Measurements from ENCODE around the gene KIF4A. TPM values are rescaled to one million over a fixed set of nuclear protein-coding genes. Genes with fewer than 3 reads are reported as not detected.

Gene KIF4A
- total and polyA plus RNA-seq, 2 of the 13 experiments (the other 11 are each of a cell fraction or from before 2014, with no cell fraction given): 9.4 to 28.2 TPM

GRCh38 chrX:70253377-70254062 is 36.4 kb upstream of the KIF4A start:
- no peak overlapping the region for H3K4me2 ChIP-seq (ENCODE audit: low read depth, low read length)
- FAIRE-seq (no peak), ATAC-seq (no peak), DNase-seq (ENCODE audit: low spot score) (peak; percentile 1)
- ChIA-PET CTCF (ENCODE audit: low intra/inter-chr PET ratio, low total read pairs) (no interaction called here), POLR2A (no interaction called here)
- no peak overlapping the region for H2AFZ ChIP-seq (ENCODE audit: low read length)
- no peaks in the 10 kb centered on the region for H3K27me3 ChIP-seq (ENCODE audit: control insufficient read depth in 1 of 2, insufficient read depth in 2 of 2, low read length in 2 of 2)
- H3K4me1 ChIP-seq (ENCODE audit: insufficient read depth, low read length): peaks cover 21% of the 10 kb centered on the region
- no peaks in the 10 kb centered on the region for H3K79me2 ChIP-seq (ENCODE audit: insufficient read depth, low read length)
- no peak overlapping the region for H3K4me3 ChIP-seq (replicated peaks in 1 of 3; ENCODE audit: insufficient read depth in 1 of 3, low read depth in 2 of 3, low read length in 3 of 3)
- BruUV-seq (replicated peaks): no TSS peak
- no peak overlapping the region for H3K27ac ChIP-seq (ENCODE audit: extremely low read length, insufficient read depth, low read length)
- 32% methylated on average over 3 of the region's 3 CpGs for WGBS (ENCODE audit: low lambda C conversion rate)
- H3K36me3 ChIP-seq (replicated peaks in 1 of 2; ENCODE audit: control insufficient read depth in 1 of 2, insufficient read depth in 2 of 2, low read length in 2 of 2): no peaks in the 10 kb centered on the region
- no peak overlapping the region for H3K9ac ChIP-seq (ENCODE audit: insufficient read depth, low read depth, low read length)
- no peaks in the 10 kb centered on the region for H4K20me1 ChIP-seq (ENCODE audit: insufficient read depth, low read length)
- no peaks in the 10 kb centered on the region for H3K9me3 ChIP-seq (ENCODE audit: low read length)
- intact Hi-C loops (cut with micrococcal nuclease; ENCODE audit: unreplicated experiment): no loop called here
- in situ Hi-C loops (cut with HindIII; ENCODE audit: extremely low pct_ligation_motif_present, low pct_unique_long_range_greater_than_20kb): no loop called here
- TF ChIP-seq STAT6 (CRISPR knock-in tag; IDR thresholded peaks at IDR 0.05; ENCODE audit: borderline replicate concordance) (no peak), GABPB1 (CRISPR knock-in tag; IDR thresholded peaks at IDR 0.05) (no peak), GZF1 (CRISPR knock-in tag; IDR thresholded peaks at IDR 0.05) (no peak), NKX3-1 (CRISPR knock-in tag; IDR thresholded peaks at IDR 0.05) (no peak), PCBP1 (IDR thresholded peaks at IDR 0.05; ENCODE audit: borderline replicate concordance, low read depth, low read length) (no peak), SP4 (CRISPR knock-in tag; IDR thresholded peaks at IDR 0.05) (no peak), THAP7 (CRISPR knock-in tag; IDR thresholded peaks at IDR 0.05) (no peak), NFYC (CRISPR knock-in tag; IDR thresholded peaks at IDR 0.05) (no peak), ZBTB20 (CRISPR knock-in tag; IDR thresholded peaks at IDR 0.05; ENCODE audit: borderline replicate concordance, low read depth) (no peak), RARA (CRISPR knock-in tag; IDR thresholded peaks at IDR 0.05) (no peak), ZNF235 (CRISPR knock-in tag; IDR thresholded peaks at IDR 0.05; ENCODE audit: borderline replicate concordance) (no peak), HMG20A (CRISPR knock-in tag; IDR thresholded peaks at IDR 0.05; ENCODE audit: borderline replicate concordance) (no peak), GTF3A (CRISPR knock-in tag; conservative IDR thresholded peaks at IDR 0.05) (no peak), SSRP1 (CRISPR knock-in tag; IDR thresholded peaks at IDR 0.05) (no peak), ZNF644 (CRISPR knock-in tag; IDR thresholded peaks at IDR 0.05; ENCODE audit: low read depth) (no peak)
- TF ChIP-seq, protein P1, sequence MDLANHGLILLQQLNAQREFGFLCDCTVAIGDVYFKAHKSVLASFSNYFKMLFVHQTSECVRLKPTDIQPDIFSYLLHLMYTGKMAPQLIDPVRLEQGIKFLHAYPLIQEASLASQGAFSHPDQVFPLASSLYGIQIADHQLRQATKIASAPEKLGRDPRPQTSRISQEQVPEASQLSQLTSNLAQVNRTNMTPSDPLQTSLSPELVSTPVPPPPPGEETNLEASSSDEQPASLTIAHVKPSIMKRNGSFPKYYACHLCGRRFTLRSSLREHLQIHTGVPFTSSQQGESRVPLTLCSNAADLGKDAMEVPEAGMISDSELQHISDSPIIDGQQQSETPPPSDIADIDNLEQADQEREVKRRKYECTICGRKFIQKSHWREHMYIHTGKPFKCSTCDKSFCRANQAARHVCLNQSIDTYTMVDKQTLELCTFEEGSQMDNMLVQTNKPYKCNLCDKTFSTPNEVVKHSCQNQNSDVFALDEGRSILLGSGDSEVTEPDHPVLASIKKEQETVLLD (CRISPR knock-in tag; IDR thresholded peaks at IDR 0.05; ENCODE audit: low read depth): no peak
- TF ChIP-seq, protein P2, sequence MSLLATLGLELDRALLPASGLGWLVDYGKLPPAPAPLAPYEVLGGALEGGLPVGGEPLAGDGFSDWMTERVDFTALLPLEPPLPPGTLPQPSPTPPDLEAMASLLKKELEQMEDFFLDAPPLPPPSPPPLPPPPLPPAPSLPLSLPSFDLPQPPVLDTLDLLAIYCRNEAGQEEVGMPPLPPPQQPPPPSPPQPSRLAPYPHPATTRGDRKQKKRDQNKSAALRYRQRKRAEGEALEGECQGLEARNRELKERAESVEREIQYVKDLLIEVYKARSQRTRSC (CRISPR knock-in tag; IDR thresholded peaks at IDR 0.05; ENCODE audit: low read depth): no peak
- TF ChIP-seq, protein P3, sequence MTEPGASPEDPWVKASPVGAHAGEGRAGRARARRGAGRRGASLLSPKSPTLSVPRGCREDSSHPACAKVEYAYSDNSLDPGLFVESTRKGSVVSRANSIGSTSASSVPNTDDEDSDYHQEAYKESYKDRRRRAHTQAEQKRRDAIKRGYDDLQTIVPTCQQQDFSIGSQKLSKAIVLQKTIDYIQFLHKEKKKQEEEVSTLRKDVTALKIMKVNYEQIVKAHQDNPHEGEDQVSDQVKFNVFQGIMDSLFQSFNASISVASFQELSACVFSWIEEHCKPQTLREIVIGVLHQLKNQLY (CRISPR knock-in tag; IDR thresholded peaks at IDR 0.05): no peak

Data from HepG2 (cell line).